NB4 (cell line): ENCODE measurements around the gene PKD2.

Experiments
- DNase-seq: peaks from one replicate; pipeline ENCODE4 v3.0.0; 2010; ENCODE audit warnings: low read depth
- H3K4me3 ChIP-seq: one replicate; pipeline ENCODE4 v1.5.1; 2011; ENCODE audit warnings: mild to moderate bottlenecking, low read depth, low read length, moderate library complexity
- MYC ChIP-seq: IDR thresholded peaks from 2 replicates; pipeline ENCODE4 v1.6.1; 2011; ENCODE audit warnings: low read depth, low read length
- POLR2A ChIP-seq: IDR thresholded peaks from 2 replicates; pipeline ENCODE4 v1.6.1; 2011; ENCODE audit warnings: mild to moderate bottlenecking; ENCODE audit not compliant: insufficient read length; ENCODE audit errors: extremely low read depth
- TF ChIP-seq, protein P1 (sequence below): IDR thresholded peaks from 2 replicates; pipeline ENCODE4 v1.6.1; 2011; ENCODE audit warnings: low read depth, low read length
- TF ChIP-seq, protein P2 (sequence below): IDR thresholded peaks from one replicate; pipeline ENCODE4 v1.5.1; 2012; ENCODE audit warnings: low read depth, low read length

The PKD2 gene

DNA sequence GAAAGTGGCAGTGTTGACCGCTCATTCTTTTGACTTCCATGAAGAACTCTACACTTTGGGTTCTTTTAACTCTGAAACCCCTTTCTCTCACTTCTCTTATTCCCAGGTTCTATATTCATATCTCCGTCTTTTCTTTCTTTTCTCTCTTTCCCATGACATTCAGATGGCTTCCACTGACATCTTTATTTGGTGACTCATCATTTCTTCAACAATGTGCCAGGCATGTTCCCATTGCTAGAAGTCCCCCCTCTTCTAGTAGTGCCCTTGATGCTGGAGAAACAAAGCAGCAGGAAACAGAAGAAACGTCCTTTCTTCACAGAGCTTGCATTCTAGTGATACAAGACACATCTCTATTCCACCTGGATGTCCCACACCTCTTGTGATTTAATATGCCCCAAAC is 33.3 kb downstream of the PKD2 start:
- no peak overlapping the region for H3K4me3 ChIP-seq
- DNase-seq = no peak
- TF ChIP-seq, protein P1, sequence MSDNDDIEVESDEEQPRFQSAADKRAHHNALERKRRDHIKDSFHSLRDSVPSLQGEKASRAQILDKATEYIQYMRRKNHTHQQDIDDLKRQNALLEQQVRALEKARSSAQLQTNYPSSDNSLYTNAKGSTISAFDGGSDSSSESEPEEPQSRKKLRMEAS = no peak
- TF ChIP-seq POLR2A = no peak

DNA sequence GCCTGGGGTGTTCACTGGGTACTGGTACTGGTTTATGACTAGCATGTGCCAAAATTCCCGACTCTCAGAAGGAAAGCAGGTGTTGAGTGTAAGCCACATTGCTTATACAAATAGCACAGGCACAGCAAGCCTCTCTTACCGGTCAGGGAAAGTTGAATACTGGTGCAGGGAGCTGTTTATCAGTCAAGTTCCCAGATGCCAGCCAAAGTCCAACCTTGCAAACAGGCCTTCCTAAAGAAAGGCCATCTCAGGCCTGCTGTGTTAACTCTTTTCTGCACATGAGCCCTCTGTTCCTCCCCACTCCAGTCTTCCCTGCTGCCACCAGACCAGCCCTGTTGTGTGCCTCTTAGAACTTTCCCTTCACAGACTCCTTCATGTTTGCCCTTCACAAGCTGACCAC is 34.2 kb downstream of the PKD2 start:
- no peak for DNase-seq
- TF ChIP-seq, protein P1 = no peak
- TF ChIP-seq, protein P2, sequence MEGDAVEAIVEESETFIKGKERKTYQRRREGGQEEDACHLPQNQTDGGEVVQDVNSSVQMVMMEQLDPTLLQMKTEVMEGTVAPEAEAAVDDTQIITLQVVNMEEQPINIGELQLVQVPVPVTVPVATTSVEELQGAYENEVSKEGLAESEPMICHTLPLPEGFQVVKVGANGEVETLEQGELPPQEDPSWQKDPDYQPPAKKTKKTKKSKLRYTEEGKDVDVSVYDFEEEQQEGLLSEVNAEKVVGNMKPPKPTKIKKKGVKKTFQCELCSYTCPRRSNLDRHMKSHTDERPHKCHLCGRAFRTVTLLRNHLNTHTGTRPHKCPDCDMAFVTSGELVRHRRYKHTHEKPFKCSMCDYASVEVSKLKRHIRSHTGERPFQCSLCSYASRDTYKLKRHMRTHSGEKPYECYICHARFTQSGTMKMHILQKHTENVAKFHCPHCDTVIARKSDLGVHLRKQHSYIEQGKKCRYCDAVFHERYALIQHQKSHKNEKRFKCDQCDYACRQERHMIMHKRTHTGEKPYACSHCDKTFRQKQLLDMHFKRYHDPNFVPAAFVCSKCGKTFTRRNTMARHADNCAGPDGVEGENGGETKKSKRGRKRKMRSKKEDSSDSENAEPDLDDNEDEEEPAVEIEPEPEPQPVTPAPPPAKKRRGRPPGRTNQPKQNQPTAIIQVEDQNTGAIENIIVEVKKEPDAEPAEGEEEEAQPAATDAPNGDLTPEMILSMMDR = no peak
- TF ChIP-seq POLR2A (no peak), MYC (no peak)
- H3K4me3 ChIP-seq = no peak overlapping the region

DNA sequence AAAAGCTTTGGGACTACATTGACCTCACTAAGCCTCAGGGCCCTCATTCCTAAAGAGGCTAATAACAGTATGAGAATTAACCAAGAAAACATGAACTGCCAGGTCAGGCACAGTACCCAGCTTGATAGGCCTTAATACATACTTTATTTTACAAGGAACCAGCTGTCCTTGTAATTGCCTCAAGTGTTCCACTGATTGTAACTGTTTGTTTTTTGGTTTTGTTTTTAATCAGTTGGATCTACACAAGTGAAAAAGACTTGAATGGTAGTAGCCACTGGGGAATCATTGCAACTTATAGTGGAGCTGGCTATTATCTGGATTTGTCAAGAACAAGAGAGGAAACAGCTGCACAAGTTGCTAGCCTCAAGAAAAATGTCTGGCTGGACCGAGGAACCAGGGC is 35.6 kb downstream of the PKD2 start:
- DNase-seq = no peak
- H3K4me3 ChIP-seq = no peak overlapping the region
- TF ChIP-seq, protein P2 = no peak
- TF ChIP-seq MYC (no peak), POLR2A (no peak)
- TF ChIP-seq, protein P1 = no peak

DNA sequence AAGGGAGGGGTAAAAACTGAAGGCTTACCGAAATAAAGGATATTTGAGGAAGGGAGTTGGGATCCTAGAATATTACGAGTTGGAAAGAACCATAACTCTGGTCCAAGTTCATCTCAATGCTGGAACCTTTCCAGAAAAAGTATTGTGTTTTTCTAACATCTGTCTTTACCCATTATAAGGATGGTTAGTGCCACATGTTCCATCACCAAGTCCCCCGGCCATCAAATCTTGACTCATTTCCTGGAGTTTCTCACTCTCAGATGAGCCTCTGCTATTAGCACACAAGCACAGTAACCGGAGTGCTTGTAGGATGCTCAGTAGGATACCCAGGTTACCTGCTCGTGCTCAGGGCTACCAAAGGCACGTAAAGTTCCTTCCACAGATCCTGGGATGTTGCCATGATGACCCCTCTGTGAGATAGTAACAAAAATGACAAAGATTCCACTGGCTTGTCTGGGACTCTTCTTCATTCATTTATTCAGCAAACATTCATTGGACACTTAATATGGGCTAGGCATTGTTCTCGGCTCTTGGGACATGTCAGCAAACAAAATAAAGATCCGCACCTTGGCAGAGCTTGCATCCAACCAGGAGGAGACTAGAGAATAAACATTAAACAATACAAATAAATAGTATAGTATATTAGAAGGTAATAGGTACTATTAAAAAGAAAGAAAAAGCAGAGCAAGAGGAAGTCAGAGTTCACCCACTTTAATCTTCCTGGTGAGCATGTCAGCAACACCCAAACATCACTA is 36.3 kb downstream of the PKD2 start:
- TF ChIP-seq POLR2A = no peak
- no peak for TF ChIP-seq MYC
- TF ChIP-seq, protein P2 = no peak
- TF ChIP-seq, protein P1 = no peak
- DNase-seq = no peak

DNA sequence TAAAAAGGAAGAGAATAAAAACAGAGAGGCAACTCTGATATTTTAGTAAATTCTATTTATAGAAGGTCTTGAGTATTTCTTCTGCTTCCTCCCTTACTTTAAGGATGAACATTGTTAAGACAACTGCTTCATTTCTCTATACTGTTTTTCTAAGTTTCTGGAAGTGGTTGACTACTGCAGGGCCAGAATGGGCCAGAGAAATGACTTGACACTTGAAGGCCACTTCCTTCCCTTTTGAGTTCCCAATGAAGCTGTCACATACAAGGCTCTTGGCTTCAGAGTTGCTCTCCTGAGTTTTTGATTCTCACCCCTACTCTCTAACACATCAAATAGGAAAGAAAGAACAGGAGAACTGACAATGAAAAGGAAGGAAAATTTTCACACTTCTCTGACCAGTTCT is 37.6 kb downstream of the PKD2 start:
- TF ChIP-seq, protein P1 = no peak
- no peak for TF ChIP-seq MYC
- TF ChIP-seq, protein P2 = no peak
- no peak for TF ChIP-seq POLR2A
- no peak overlapping the region for H3K4me3 ChIP-seq
- DNase-seq = no peak

More for the DNA sequence above, 36.3 kb downstream of the PKD2 start:
- no peak overlapping the region for H3K4me3 ChIP-seq

DNA sequence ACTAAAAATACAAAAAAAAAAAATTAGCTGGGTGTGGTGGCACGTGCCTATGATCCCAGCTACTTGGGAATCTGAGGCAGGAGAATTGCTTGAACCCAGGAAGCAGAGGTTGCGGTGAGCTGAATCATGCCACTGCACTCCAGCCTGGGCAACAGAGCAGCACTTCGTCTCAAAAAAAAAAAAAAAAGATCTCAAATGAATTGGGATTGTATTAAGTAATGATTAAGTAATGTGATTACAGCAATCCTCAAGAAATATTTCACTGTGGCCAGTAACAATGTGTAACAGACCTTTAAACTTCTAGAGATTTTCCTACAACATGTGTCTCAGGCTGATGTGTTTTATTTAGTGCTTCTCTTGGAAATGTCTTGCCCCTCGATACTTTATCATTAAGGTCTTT is 46.8 kb downstream of the PKD2 start:
- H3K4me3 ChIP-seq = no peak overlapping the region
- DNase-seq = no peak
- TF ChIP-seq, protein P1 = no peak
- TF ChIP-seq, protein P2 = no peak
- TF ChIP-seq POLR2A (no peak), MYC (no peak)
